ENCODE measurements around the gene PRPH.

PRPH gene

GRCh38 chr12:49339464-49339861 lies 44.5 kb downstream of the PRPH start:
- no peaks in the 10 kb centered on the region for H3K79me2 ChIP-seq (ENCODE audit: insufficient read depth, low read length)
- H3K9me2 ChIP-seq (replicated peaks; ENCODE audit: insufficient read depth, low read length): no peaks in the 10 kb centered on the region
- no peaks in the 10 kb centered on the region; the same call in 1 of the 2 replicates for H3F3A ChIP-seq (ENCODE audit: insufficient read depth)
- no peaks in the 10 kb centered on the region for H4K20me1 ChIP-seq (ENCODE audit: low read depth, low read length)
- H3K36me3 ChIP-seq (ENCODE audit: low read length): no peaks in the 10 kb centered on the region
- H3K27me3 ChIP-seq (ENCODE audit: low read length): no peaks in the 10 kb centered on the region
- H3K4me3 ChIP-seq (ENCODE audit: insufficient read depth, low read length, poor library complexity, severe bottlenecking): no peak overlapping the region
- no peaks in the 10 kb centered on the region for H3K9me3 ChIP-seq (ENCODE audit: insufficient read depth, low read length)
- H3K27ac ChIP-seq (ENCODE audit: low read depth, low read length): no peak overlapping the region
- H3K4me2 ChIP-seq (ENCODE audit: low read depth, low read length, poor library complexity, severe bottlenecking): no peak overlapping the region
- no peak for TF ChIP-seq EZH2phosphoT487 (conservative IDR thresholded peaks at IDR 0.05; ENCODE audit: low read length)
- TF ChIP-seq CTCF (IDR thresholded peaks at IDR 0.05; ENCODE audit: insufficient read depth, low read length, poor library complexity, severe bottlenecking): no peak
- no peak overlapping the region for H2AFZ ChIP-seq (ENCODE audit: low read depth, low read length, severe bottlenecking)
- H3K9ac ChIP-seq (ENCODE audit: low read length): no peak overlapping the region

GRCh38 chr12:49340095-49340870 lies 45.3 kb downstream of the PRPH start:
- H3K9ac ChIP-seq (ENCODE audit: low read length): no peak overlapping the region
- H3K79me2 ChIP-seq (ENCODE audit: insufficient read depth, low read length): no peaks in the 10 kb centered on the region
- no peaks in the 10 kb centered on the region for H3K9me3 ChIP-seq (ENCODE audit: insufficient read depth, low read length)
- H3K27ac ChIP-seq (ENCODE audit: low read depth, low read length): no peak overlapping the region
- H3K36me3 ChIP-seq (ENCODE audit: low read length): no peaks in the 10 kb centered on the region
- H3K27me3 ChIP-seq (ENCODE audit: low read length): no peaks in the 10 kb centered on the region
- no peak overlapping the region for H3K4me3 ChIP-seq (ENCODE audit: insufficient read depth, low read length, poor library complexity, severe bottlenecking)
- H4K20me1 ChIP-seq (ENCODE audit: low read depth, low read length): no peaks in the 10 kb centered on the region
- no peaks in the 10 kb centered on the region; the same call in 1 of the 2 replicates for H3F3A ChIP-seq (ENCODE audit: insufficient read depth)
- no peak for TF ChIP-seq CTCF (IDR thresholded peaks at IDR 0.05; ENCODE audit: insufficient read depth, low read length, poor library complexity, severe bottlenecking)
- TF ChIP-seq EZH2phosphoT487 (conservative IDR thresholded peaks at IDR 0.05; ENCODE audit: low read length): no peak
- no peak overlapping the region for H3K4me2 ChIP-seq (ENCODE audit: low read depth, low read length, poor library complexity, severe bottlenecking)
- no peak overlapping the region for H2AFZ ChIP-seq (ENCODE audit: low read depth, low read length, severe bottlenecking)
- no peaks in the 10 kb centered on the region for H3K9me2 ChIP-seq (replicated peaks; ENCODE audit: insufficient read depth, low read length)

GRCh38 chr12:49340971-49341776 lies 46.2 kb downstream of the PRPH start:
- Histone ChIP-seq H4K20me1 (ENCODE audit: low read depth, low read length) (no peaks in the 10 kb centered on the region), H3K27ac (ENCODE audit: low read depth, low read length) (no peak overlapping the region), H3K4me2 (ENCODE audit: low read depth, low read length, poor library complexity, severe bottlenecking) (no peak overlapping the region), H3K27me3 (ENCODE audit: low read length) (no peaks in the 10 kb centered on the region), H3K9me2 (replicated peaks; ENCODE audit: insufficient read depth, low read length) (no peaks in the 10 kb centered on the region), H3K36me3 (ENCODE audit: low read length) (no peaks in the 10 kb centered on the region), H3K9ac (ENCODE audit: low read length) (no peak overlapping the region), H2AFZ (ENCODE audit: low read depth, low read length, severe bottlenecking) (no peak overlapping the region), H3K4me3 (ENCODE audit: insufficient read depth, low read length, poor library complexity, severe bottlenecking) (no peak overlapping the region), H3K79me2 (ENCODE audit: insufficient read depth, low read length) (no peaks in the 10 kb centered on the region), H3F3A (ENCODE audit: insufficient read depth) (no peaks in the 10 kb centered on the region; the same call in 1 of the 2 replicates), H3K9me3 (ENCODE audit: insufficient read depth, low read length) (no peaks in the 10 kb centered on the region)
- no peak for TF ChIP-seq EZH2phosphoT487 (conservative IDR thresholded peaks at IDR 0.05; ENCODE audit: low read length)
- TF ChIP-seq CTCF (IDR thresholded peaks at IDR 0.05; ENCODE audit: insufficient read depth, low read length, poor library complexity, severe bottlenecking): no peak
